NB4 (cell line): ENCODE results near the gene NDUFAF2.
"Not testable (repeated sequence)": the region's sequence is repeated elsewhere in the genome, so short reads cannot be mapped to it uniquely, and the experiment has no call there.

Experiments used
- DNase-seq: peaks from one replicate; pipeline ENCODE4 v3.0.0; 2010; ENCODE audit warnings: low read depth
- H3K4me3 ChIP-seq: one replicate; pipeline ENCODE4 v1.5.1; 2011; ENCODE audit warnings: mild to moderate bottlenecking, low read depth, low read length, moderate library complexity
- MYC ChIP-seq: IDR thresholded peaks from 2 replicates; pipeline ENCODE4 v1.6.1; 2011; ENCODE audit warnings: low read depth, low read length
- POLR2A ChIP-seq: IDR thresholded peaks from 2 replicates; pipeline ENCODE4 v1.6.1; 2011; ENCODE audit warnings: mild to moderate bottlenecking; ENCODE audit not compliant: insufficient read length; ENCODE audit errors: extremely low read depth
- TF ChIP-seq, protein P1 (sequence below): IDR thresholded peaks from one replicate; pipeline ENCODE4 v1.5.1; 2012; ENCODE audit warnings: low read depth, low read length
- TF ChIP-seq, protein P2 (sequence below): IDR thresholded peaks from 2 replicates; pipeline ENCODE4 v1.6.1; 2011; ENCODE audit warnings: low read depth, low read length

Gene NDUFAF2

GRCh38 chr5:61085885-61086284 is 140.9 kb downstream of the NDUFAF2 start:
- no peak for TF ChIP-seq POLR2A
- no peak for TF ChIP-seq MYC
- TF ChIP-seq, protein P1, sequence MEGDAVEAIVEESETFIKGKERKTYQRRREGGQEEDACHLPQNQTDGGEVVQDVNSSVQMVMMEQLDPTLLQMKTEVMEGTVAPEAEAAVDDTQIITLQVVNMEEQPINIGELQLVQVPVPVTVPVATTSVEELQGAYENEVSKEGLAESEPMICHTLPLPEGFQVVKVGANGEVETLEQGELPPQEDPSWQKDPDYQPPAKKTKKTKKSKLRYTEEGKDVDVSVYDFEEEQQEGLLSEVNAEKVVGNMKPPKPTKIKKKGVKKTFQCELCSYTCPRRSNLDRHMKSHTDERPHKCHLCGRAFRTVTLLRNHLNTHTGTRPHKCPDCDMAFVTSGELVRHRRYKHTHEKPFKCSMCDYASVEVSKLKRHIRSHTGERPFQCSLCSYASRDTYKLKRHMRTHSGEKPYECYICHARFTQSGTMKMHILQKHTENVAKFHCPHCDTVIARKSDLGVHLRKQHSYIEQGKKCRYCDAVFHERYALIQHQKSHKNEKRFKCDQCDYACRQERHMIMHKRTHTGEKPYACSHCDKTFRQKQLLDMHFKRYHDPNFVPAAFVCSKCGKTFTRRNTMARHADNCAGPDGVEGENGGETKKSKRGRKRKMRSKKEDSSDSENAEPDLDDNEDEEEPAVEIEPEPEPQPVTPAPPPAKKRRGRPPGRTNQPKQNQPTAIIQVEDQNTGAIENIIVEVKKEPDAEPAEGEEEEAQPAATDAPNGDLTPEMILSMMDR, result no peak
- TF ChIP-seq, protein P2, sequence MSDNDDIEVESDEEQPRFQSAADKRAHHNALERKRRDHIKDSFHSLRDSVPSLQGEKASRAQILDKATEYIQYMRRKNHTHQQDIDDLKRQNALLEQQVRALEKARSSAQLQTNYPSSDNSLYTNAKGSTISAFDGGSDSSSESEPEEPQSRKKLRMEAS, result no peak
- H3K4me3 ChIP-seq, result no peak overlapping the region
- no peak for DNase-seq

- no peak overlapping the region for H3K4me3 ChIP-seq
- TF ChIP-seq POLR2A (no peak), MYC (no peak)
- TF ChIP-seq, protein P1, result no peak
- TF ChIP-seq, protein P2, result no peak
- no peak for DNase-seq
These were observed 142.9 kb downstream of the NDUFAF2 start for GRCh38 chr5:61087921-61088320.

GRCh38 chr5:61089351-61089750 is 144.3 kb downstream of the NDUFAF2 start:
- DNase-seq, result no peak
- no peak overlapping the region for H3K4me3 ChIP-seq
- TF ChIP-seq, protein P1, result no peak
- TF ChIP-seq MYC (no peak), POLR2A (no peak)
- TF ChIP-seq, protein P2, result no peak

- DNase-seq, H3K4me3 ChIP-seq: not testable (repeated sequence)
These were observed 148.2 kb downstream of the NDUFAF2 start for GRCh38 chr5:61093046-61093771.

DNA sequence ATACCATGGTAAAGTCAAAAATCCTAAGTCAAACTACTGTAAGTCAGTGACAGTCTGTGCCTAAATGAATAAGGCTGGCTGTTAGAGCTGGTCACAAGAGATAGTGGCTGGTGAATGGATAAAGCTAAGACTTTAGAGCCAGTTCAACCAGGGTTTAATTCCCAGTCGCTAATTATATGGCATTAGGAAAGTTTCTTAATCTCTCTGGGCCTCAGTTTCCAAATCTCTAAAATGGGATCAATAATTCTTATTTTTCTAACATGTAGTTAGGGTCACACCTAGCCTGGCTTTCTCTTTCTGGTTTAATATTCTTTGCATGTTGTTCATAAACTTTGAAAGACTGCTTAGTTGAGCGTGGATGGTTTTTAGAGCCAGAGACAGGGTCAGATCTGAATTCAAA is 152.5 kb downstream of the NDUFAF2 start:
- TF ChIP-seq, protein P1, result no peak
- TF ChIP-seq MYC (no peak), POLR2A (no peak)
- TF ChIP-seq, protein P2, result no peak
- no peak for DNase-seq
- no peak overlapping the region for H3K4me3 ChIP-seq

DNA sequence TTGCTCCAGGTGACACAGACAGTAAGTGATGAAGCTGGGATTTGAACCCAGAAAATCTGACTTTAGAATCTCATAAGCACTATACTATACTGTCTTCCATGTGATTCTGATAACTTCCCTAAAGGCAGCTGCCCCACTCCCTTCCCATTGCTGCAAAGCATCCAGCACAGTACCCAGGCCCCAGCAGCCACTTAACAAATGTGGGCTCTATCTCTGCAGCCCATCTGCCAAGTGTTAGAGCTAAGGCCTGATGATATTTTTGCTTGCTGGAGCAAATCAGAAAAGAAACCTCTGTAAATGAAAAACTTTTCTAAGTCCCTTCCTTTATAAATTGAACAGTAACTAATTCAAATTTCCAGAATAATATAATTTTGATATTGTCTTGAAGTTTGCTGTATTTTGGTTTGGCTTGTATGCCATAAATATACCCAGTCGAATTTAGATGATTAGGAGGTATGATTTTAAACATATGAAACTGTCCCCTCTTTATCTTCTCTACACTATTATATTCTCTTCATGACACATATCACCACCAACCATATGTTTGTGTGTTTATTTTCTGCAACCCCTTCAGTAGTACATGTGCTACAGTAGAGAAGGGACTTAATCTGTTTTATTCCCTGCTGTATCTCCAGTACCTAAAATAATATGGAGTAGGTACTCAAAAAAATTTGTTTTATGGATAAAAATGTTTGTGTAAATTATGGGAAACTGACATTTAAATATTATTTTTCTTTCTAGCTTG is 153.4 kb downstream of the NDUFAF2 start:
- no peak overlapping the region for H3K4me3 ChIP-seq
- no peak for TF ChIP-seq POLR2A
- TF ChIP-seq, protein P1, result no peak
- TF ChIP-seq, protein P2, result no peak
- no peak for TF ChIP-seq MYC
- no peak for DNase-seq
